NCI-H774 (cell line): Measurements from ENCODE around the gene POU5F1.

Source experiments
- DNase-seq: peaks from one replicate; lab custom pipeline; 2025; lab: John Stamatoyannopoulos, UW

The POU5F1 gene

DNA sequence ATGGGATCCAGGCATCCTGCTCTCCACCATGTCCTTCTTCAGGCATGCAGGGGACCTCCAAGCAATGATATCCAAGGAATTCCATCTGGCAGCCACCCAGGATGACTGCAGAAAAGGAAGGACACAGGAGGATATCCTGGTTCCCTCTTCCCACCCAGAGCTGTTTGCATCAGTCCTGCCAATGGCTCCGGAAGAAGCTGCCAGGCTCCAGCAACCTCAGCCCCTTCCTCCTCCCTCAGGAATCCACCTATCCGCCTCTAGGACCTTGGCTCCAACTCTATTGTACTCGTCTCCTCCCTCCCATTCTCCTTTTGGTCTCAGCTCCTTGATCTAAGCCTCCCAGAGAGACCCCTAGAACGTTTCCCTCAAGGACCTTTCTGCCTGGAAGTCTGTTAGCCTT lies 30.9 kb downstream of the POU5F1 start:
- DNase-seq = no peak

DNA sequence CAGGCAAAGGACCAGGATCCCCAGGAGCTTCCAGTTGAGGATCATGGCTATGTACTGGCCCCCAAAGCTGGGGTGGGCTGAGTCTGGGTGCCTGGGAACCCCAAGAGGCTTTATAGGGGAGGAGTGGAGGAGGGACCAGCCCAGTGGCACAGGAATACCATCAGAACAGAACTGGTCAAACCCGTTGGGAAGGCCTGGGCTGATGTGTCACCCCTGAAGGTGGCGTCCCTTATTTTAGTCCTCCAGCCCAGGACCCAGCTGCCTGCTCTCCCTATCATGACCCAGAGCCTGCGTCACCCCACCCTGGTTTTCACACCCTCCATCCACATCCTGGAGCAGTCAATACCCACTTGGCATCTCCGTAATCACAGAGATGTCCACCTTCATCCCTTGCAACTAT lies 31.5 kb downstream of the POU5F1 start, which contains the start of gene PSORS1C2:
PSORS1C2 (minus strand) TSS at position 85 of the 400 bp plus-strand sequence; CDS start at position 45, 40 bp downstream.
- DNase-seq = no peak

DNA sequence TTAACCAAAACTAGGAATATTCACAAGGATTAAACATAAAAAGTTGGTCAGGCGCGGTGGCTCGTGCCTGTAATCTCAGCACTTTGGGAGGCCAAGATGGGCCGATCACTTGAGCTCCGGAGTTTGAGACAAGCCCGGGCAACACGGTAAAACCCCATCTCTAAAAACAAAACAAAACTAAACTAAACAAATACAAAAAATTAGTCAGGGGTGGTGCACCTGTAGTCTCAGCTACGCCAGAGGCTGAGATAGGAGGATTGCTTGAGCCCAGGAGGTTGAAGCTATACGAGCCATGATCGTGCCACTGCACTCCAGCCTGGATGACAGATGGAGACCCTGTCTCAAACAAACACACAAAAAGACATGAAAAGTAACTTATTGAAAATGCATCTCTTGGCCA lies 34.8 kb downstream of the POU5F1 start:
- no peak for DNase-seq

DNA sequence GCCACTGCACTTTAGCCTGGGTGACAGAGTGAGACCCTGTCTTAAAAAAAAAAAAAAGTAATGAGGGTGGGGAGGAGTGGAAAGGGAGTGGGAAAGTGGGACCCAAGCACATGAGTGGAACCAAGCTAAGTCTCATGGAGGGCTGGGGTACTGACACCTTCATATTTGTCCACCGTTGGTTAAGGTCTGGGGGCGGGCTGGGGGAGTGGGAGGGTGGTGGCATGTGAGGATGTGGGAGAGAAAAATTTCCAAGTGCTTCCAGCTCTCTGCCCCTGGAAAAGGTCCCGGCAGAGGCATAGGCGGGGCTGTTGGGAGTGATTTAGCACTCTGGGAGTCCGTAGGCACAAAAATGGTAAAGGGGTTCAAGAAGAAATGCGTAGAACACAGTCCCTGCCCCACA lies 37.7 kb downstream of the POU5F1 start:
- DNase-seq = no peak

DNA sequence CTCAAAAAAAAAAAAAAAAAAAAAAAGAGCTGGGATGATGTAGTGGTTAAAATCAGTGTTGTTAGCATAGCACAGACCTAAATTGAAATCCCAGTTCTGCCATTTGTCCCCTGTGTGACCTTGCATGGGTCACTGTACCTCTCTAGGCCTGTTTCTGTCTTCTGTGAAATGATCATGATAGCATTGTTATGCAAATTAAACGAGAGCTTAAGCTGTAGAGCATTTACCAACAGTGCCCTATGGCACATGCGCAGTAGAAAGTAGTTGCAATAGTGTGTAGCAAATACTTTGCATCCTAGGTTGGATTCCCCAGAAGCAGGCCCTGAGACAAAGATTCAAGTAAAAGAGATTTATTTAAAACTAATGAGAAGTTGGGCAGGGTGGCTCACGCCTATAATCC lies 38.9 kb downstream of the POU5F1 start:
- no peak for DNase-seq

GRCh38 chr6:31130751-31131150 lies 39.7 kb downstream of the POU5F1 start:
- DNase-seq = no peak

DNA sequence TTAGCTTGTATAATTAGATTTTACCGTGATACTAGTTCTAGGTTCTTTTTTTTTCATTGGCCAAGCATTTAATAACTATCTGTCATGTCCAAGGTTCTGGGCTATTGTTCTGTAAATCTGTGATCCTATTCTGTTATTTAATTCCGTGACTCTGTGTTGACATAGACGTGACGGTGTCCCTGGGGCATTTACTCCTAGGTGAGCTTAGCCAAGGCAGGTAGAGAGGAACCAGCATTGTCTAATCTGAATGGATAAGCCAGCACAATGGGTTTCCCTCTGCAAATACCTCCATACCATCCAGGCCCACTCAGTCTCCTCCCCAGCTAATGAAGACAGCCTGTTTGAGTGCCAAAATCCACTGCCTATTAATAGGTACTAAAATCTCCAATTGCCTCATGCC lies 41.4 kb downstream of the POU5F1 start:
- no peak for DNase-seq

DNA sequence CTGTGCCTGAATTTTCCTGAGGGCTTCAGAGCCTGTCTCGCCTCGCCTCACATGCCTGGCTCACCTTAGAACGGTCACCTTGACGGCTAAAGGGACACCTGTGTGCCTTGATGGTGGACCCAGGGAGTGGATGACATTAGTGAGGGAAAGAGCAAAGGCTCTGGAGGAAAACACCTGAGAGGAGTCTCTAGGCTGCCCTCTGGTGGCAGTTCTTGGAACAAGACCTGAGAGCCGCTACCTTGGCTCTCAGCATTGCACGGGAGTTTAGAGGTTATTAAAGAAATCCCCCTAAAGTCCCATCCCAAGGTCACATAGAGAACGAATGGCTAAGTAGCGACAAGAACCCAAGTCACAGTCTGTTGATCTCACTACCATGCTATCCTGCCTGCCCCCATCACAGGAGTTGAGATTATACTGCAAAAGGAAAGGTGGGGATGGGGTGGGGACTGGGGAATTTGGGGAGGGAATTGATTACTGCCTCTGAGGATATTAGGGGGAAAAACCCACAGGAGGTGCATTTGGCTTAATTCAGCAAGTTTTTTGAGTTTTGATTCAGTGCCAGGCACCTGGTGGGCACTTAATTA lies 42.3 kb downstream of the POU5F1 start:
- DNase-seq = peak; percentile 42

- no peak for DNase-seq
Measured at GRCh38 chr6:31126396-31127175, 43.9 kb downstream of the POU5F1 start.

GRCh38 chr6:31125586-31126363 lies 44.7 kb downstream of the POU5F1 start:
- DNase-seq = no peak

GRCh38 chr6:31125162-31125561 lies 45.3 kb downstream of the POU5F1 start:
- DNase-seq = no peak

- no peak for DNase-seq
Measured at GRCh38 chr6:31122791-31123706, 47.4 kb downstream of the POU5F1 start.

GRCh38 chr6:31121131-31121790 lies 49.2 kb downstream of the POU5F1 start:
- no peak for DNase-seq

DNA sequence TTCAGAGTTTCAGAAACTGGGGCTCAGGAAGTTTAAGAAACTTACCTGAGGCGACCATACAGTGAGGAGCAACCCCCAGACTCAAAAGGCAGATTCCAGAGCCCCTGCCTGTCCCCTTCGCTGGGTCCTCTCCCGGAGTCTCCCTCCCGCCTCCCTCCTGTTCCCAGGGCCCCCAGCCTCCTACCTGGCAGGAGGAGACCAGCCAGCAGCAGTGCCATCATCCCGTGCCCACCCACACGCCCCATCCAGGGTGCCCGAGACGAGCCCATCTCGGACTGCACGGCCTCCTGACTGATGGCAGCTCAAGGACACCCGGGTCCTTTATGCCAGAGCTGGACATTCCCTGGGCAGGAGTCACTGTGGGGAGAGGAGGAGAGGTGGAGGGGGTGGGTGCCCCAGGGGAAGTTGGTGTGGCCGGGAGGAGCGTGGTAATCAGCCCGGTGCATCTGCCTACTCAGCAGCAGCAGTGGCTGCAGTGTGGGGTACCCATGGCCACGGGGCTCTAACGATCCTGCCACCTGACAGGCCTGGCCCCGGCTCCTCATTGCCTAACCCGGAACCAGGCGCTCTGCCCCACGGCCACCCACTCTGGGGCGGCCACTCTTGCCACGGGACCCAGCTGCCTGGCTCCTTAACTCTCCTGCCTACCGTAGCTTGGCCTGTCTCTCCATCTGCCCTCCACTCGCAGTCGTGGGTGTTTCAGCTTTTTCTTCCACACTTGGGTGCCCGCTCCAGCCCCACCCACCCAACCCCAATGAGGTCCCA lies 50.1 kb downstream of the POU5F1 start, which contains the start of gene CDSN:
CDSN (minus strand) TSS at position 296 of the 765 bp plus-strand sequence; CDS start at position 269, 27 bp downstream.
- DNase-seq = no peak

GRCh38 chr6:31118178-31118577 lies 52.3 kb downstream of the POU5F1 start:
- DNase-seq = no peak

DNA sequence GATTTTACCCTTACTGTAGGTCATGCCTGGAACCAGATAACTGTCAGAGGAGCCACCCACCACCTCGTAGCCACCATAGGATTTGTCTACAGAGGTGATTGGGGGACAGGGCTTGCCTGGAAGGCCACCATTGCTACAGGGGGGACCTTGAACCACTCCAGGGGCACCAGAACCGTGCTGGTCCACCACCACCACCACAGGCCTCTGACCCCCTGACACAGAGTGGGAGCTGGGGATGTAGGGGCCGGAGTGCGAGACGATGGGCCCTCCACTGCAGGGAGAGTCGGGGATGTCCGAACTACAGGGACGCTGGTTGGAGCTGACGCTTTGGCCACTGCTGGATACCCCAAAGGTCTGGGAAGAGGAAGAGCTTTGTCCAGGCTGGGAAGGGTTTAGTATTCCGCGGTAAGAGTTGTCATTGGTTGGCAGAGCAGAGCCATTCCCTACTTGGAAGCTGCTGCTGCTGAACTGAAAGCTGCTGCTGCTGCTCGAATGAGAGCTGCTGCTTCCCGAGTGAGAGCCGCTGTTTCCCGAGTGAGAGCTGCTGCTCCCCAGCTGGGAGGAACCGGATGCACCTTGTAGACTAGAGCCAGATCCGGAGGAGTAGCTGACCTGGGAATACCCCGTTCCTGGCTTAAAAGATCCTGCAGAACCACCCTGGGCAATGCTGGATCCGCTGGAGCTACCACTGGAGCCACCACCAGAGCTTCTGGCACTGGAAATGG lies 53.7 kb downstream of the POU5F1 start:
- no peak for DNase-seq

- DNase-seq = no peak
Measured at GRCh38 chr6:31115941-31116560, 54.4 kb downstream of the POU5F1 start.

DNA sequence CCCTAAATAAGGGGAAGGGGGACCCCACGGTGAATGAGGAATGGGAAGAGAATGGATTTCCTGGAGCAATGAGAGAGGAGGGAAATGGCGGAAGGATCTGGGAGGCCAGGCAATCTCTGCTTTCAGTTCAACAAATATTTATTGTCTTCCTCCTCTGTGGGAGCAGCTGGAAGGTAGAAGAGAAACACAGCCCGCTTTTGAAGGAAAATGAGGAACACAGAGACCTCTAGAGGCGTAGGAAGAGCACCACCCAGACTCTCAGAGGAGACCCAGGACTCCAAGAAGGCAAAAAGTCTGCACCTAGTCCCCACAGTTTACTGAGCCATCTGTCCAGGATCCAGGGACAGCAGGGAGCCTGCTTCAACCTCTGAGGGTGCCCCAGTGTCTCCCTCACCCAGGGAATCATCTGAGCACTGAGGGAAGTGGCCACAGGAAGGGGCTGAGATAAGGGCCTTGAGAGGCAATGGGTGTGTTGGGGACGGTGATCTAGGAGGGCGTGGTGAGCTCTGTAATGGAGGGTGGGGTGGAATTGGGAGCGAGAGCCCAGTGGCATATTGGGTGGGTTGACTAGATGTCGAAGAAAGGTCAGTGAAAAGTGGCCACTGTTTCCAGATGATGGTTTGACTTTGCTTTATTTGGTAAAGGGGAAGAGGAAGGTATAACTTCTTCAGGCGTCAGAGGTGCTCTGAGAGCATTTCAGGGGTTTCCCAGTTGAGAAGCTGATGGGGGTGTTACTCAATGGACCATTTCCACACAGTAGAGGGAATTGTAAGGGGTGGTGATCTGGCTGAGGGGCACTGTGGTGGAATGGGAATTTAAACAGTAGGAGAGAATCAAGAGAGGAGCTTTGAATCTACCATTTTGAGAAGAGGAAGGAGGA lies 55.3 kb downstream of the POU5F1 start:
- DNase-seq = no peak
